Tibial nerve (tissue), 3 donors: Measurements from ENCODE around the gene SLC10A4.

Experiments
- CTCF ChIP-seq, 5 experiments: fragments of 200-600 bp in 3 of 5; fragments of 450-650 bp in 2 of 5; sonication (generic) in 3 of 5; IDR thresholded peaks; one replicate each; pipeline ENCODE4 v1.5.1; 2016 to 2019; ENCODE audit warnings: antibody characterized with exemption in 5 of 5, mild to moderate bottlenecking in 3 of 5, moderate library complexity in 2 of 5
- POLR2A ChIP-seq, 2 donors: fragments of 450-650 bp; IDR thresholded peaks; one replicate each; pipeline ENCODE4 v1.6.1; 2017; ENCODE audit warnings: antibody characterized with exemption in 2 of 2, mild to moderate bottlenecking in 2 of 2, moderate library complexity in 2 of 2

DNA sequence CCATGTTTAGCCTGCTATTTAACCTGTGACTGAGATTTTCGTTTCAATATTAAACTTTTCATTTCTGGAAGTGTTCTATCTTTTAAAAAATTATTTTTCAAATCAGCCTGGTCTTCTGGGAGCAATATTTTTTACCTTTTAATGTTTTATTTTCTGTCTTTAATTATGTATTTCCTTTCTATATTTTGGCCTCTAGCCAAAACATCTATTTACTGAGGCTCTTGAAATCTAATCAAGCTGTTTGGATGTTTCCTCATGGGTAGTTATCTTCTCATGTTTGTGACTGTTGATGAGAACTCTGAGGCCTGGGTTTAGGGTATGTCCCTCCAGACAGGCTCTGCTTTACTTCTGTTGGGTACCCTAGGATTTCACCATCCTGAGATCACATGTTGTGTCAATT is 10.3 kb upstream of the SLC10A4 start:
- TF ChIP-seq POLR2A (IDR thresholded peaks at IDR 0.05) (no peak), CTCF (IDR thresholded peaks at IDR 0.05) (no peak)
